Measurements from ENCODE around the gene WSCD1.

WSCD1 gene

DNA sequence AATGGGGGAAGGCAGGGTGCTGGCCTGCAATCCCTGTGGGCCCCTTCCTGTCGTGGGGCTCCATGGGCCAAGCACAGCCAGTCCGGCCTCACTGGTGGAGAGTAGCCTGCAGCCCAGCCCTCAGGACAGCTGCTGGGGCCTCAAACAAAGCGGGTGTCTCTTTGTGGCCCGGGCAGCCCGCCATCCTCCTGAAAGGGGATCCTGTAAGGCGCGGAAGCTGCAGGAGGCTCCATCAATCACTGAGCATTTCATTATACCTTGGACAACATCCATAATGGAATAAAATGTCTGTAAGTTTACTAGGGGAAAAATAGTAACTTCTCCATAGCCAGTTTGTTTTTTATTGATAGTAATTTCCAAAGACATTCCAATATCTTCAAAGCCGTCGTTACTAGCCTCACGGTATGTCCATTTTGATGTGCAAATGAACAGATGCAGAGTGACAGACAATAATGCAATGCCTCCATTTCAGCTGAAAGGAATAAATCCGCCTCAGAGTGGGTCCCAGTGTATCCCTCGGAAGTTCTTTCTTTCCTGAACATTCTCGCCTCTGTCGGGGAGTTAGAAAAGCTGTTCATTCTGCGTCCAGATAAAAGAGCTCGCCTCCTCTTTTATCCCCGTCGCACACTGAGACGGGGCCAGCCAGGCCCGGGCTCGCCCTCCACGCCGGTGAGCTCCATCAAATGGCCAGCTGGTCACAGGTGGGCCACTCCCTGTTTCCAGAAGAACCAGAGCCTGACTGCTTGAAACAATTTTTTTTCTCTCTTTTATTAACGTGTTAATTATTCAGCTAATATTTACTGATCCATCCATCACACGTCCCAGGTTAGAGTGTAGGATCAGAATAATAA lies 14.4 kb downstream of the WSCD1 start:
- no peak for DNase-seq (ENCODE audit: extremely low read depth in 1 of 2, low read depth in 1 of 2)

DNA sequence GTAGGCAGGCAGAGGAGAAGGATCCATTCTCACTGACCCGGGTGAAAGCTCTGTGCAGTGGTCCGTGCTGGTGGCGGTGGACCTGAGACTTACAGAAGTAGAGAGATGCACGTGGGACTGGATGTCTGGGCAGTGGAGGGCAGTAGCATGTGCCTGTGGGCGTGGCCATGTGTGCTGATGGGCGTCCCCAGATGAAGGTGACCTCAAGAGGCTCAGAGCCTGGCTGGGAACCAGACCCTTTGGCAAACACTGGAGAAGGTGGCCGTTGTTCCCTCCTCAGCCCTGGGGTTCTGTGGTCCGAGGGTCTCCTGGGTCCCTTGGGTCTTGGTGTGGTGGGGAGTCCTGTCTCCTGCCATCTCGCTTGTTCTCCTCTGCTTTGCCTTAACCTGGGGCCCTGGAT lies 15.6 kb downstream of the WSCD1 start:
- DNase-seq (ENCODE audit: extremely low read depth in 1 of 2, low read depth in 1 of 2): no peak

DNA sequence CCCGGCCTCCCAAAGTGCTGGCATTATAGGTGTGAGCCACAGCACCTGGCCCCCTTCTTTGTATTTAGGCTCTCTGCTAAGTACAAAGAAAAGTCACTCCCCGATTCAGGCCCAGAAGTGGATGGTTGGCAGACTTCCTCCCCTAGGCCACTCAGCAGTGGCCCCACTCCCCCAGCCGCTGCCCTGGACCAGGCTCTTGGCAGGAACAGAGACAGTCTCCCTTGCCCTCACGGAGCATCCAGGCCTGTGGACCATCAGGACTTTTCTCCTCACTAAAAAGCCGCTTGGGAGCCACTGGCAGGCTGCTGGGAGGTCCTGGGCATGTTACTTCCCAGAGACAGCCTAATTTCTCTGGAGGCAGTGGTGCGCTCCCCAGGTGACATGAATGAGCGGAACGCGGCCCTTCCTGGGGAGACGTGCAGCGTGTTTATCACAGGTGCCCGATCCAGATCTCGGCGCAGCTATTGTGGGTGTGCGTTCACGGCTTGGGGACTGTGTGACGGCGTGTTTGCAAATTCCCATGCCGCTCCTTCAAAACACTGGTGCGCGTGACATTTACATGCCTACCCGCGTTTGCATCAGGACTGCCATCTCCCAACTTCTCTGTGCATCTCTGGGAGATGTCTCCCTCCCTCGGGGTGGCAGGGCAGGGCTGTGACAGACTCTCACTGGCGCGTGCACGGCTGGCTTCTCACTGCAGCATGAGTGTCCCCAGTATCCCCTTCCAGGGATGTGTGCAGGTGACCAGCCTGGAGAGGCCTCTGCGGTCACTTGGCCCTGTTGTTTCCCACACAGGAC lies 16.6 kb downstream of the WSCD1 start:
- DNase-seq (ENCODE audit: extremely low read depth in 1 of 2, low read depth in 1 of 2): no peak

DNA sequence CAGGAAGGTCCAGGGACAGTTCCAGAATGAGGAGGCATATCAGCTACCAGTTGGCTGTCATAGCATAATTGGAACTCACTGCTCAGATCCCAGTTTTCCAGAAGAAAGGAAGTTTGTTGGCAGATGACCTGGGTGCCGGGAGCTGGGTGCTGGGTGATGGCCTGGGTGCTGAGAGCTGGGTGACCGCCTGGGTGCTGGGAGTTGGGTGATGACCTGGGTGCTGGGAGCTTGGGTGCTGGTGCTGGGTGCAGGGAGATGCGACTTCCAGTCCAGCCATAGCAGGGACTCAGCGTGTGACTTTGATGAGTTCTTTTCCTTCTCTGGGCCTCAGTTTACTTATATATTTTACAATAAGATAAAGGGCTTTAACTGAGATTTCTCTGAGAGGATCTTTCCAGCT lies 18.0 kb downstream of the WSCD1 start:
- no peak for DNase-seq (ENCODE audit: extremely low read depth in 1 of 2, low read depth in 1 of 2)

DNA sequence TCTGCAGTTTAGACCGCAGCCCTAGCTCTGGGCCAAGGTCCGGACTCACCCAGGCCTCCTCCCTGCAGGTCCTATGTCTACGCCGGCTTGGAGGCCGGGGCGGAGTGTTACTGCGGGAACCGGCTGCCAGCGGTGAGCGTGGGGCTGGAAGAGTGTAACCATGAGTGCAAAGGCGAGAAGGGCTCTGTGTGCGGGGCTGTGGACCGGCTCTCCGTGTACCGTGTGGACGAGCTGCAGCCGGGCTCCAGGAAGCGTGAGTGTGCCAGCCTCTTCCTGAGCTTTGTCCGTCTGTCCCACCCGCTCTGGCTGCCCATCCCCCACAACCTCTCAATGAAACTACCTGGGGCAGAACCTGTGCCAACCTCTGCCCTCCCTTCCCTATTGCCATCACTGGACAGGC lies 20.1 kb downstream of the WSCD1 start:
- DNase-seq (ENCODE audit: extremely low read depth in 1 of 2, low read depth in 1 of 2): no peak

DNA sequence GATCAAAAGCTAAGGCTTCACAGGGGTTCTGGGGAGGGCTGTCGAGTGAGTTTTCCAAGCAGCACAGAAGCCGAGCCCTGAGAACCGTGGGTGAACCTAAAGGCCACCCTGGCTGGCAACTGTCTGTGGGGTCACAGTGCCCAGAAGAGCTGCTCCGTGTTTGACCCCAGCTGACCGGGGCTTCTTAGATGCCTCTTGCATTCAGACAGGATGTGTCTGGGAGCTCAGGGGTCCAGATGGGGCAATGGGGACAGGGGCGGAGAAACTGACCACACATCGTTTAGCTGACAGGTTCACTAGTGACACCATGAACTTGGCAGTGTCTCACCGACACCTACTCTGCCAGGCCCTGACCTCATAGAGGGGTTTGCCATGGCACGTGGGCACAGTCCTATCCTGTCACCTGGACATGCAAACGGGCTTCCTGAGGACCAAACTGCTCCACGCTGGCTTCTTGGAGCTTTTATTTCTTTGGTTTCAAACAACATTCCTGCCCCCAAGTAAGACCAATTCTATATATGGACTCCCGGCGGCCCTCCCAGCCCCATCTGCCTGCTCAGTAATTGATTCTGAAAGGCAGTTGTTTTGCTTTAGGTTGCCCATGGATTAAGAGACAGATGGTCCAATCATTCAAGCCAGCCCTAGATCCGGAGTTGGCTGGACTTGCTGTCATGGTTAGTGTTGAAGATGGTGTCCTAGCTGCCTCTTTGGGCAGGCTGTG lies 22.2 kb downstream of the WSCD1 start:
- no peak for DNase-seq (ENCODE audit: extremely low read depth in 1 of 2, low read depth in 1 of 2)

DNA sequence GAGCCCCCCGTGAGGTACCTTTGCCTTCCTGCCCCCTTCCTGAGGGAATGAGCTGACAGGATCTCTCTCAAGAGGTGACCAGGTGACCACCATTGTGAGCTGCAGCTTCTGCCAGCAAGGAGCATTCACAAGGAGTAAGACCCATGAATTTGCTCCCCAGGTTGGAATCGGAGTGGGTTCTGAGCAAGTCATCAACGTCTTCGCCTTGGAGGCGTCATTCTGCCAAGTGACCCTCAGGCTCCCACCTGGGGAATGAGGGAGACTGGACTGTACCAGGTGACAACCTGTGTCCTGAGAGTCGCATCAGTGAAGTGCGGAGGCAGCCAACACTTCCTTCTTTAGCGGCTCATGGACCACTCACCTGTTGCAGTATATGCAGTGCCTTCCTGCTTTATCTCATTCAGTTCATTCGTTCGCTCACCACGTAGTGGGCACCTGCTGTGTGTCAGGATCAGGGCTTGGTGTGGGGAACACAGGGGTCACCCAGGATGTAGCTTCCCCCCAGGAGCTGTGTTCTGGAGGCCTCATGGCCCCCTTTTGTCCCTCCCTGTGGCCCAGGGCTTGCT lies 22.8 kb downstream of the WSCD1 start:
- no peak for DNase-seq (ENCODE audit: extremely low read depth in 1 of 2, low read depth in 1 of 2)

DNA sequence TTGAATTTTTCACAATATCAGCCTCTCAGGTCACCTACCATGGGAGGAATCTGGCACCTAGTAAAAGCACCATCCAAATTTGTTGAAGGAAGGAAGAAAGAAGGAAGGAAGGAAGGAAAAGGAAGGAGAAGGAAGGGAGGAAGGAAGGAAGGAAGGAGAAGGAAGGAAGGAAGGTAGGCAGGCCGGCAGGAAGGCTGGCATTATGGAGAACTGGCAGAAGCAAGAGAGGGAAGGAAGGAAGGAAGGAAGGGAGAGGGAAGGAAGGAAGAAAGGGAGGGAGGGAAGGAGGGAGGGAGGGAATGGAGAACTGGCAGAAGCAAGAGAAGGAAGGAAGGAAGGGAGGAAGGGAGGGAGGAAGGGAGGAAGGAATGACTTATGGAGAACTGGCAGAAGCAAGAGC lies 24.3 kb downstream of the WSCD1 start:
- DNase-seq (ENCODE audit: extremely low read depth in 1 of 2, low read depth in 1 of 2): no peak

DNA sequence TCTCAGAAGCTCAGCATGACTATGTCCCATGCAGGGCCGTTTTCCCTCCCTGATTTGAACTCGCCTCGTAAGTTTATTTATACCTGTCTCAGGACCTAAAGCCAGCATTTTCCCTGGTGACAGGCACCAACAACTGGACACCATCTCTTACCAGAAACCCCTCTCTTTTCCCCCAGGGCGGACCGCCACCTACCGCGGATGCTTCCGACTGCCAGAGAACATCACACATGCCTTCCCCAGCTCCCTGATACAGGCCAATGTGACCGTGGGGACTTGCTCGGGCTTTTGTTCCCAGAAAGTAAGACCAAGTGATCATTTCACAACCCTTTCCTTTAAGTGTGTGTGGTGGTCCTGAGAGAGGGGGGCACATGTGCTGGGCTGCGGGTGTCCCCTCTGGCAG lies 24.7 kb downstream of the WSCD1 start:
- no peak for DNase-seq (ENCODE audit: extremely low read depth in 1 of 2, low read depth in 1 of 2)

DNA sequence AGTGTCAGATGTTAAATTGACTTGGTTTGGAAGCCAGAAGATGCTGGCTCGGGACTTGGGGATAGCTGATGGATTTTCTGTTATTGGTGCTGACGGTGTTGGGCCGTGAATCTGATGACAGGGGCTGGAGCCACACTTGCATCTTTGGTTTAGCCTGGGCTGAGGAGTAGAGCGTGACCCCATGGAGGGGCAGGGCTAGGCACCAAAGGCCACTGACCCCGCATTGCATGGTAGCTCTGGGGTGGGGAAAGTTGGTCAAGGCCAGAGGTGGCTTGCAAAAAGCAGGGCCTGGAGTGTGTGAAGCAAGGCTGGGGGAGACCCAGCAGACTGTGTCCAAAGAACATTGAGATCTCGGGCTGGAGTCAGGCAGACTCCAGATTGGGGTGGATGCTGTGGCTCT lies 25.3 kb downstream of the WSCD1 start:
- no peak for DNase-seq (ENCODE audit: extremely low read depth in 1 of 2, low read depth in 1 of 2)

DNA sequence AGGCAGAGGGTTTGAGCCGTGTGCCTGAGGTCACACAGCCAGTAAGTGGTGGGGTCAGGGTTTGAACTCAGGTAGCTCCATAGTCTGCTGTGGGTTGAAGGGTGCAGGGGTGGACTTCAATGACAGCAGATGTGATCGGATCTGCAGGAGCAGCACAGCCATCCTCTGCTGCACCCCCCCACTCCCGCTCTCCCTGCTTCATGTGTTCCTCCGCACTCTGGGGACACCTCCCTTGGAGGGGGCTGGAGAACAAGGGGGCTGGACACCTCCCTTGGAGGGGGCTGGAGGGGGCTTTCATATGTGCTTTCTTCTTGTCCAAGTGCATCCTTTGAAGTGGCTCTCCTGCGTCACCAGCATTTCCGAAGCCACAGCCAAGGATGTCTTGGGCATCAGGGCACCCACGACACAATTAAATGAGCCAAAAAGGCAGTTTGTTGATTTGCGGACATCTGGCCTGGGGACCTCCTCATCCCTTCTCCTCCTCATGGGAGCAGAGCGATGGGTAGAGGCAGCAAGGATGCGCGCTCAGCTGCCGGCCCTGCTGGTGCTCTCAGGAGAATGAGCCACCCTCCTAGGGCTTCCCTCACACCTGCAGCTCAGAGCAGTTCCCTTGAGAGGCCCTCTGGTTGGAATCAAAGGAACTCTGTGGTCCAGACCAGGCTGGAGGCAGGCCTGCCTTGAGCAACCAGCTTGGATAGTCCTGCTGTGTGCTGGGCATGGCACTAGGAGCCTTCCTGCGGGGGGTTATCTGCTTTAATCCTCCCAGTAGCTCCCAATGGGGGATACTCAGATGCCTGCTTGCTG lies 26.2 kb downstream of the WSCD1 start:
- no peak for DNase-seq (ENCODE audit: extremely low read depth in 1 of 2, low read depth in 1 of 2)

DNA sequence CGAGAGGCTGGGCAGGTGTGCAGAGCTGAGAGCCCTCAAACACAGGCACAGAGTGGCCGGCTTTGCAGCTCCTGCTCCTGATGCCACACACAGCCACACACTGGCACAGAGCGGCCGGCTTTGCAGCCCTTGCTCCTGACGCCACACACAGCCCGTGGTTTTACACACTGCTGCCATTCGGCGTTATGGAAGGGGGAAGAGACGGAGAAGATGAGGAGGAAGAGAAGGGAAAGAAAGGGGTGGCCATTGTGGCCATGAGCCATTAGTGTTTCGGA lies 26.8 kb downstream of the WSCD1 start:
- no peak for DNase-seq (ENCODE audit: extremely low read depth in 1 of 2, low read depth in 1 of 2)

DNA sequence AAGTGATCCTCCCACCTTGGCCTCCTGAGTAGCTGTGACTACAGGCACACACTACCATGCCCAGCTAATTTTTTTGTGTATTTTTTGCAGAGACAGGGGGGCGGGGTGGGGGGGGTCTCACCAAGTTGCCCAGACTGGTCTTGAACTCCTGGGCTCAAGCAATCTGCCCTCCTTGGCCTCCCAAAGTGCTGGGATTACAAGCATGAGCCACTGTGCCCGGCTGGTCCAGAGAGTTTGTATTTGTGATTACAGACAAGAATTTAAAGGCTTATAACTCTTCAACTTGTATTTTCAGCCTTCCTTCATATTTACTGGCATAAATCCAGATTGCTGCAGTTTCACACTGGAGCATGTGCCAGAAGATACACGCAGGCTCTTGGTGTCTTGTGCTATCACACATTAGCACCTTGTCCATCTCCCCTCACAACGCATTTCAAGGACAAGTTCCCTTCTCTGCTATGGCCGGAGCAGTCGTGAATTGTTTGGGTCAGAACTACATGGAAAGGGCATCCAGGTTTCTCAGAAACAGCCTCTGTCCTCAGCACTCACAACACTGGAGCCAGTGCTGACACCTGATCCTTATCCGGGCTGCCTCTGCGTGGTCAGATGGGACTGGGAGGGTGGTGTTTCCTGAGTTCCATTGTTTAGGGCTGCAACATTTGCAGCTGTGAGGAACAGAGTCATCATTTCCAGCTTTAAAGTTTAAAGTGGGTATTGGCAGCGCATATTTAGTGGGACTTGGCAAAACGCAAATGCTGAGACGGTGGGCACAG lies 28.1 kb downstream of the WSCD1 start:
- DNase-seq (ENCODE audit: extremely low read depth in 1 of 2, low read depth in 1 of 2): no peak

DNA sequence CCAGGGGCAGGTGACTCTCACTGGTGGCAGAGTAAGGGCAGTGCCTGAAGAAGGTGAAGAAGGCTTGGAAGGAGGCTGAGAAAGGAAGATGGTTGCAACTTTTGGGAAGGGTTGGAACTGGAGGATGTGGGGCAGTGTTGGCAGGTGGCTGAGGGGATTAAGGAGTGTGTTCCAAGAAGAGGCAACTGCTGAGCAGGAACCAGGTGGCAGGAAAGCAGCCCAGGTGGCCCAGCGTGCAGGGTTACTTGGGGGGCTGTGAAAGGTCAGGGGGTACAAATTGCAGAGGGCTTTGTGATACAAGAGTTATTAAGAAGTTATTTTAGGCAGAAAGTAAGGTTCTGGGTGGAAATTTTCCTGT lies 28.6 kb downstream of the WSCD1 start:
- no peak for DNase-seq (ENCODE audit: extremely low read depth in 1 of 2, low read depth in 1 of 2)

DNA sequence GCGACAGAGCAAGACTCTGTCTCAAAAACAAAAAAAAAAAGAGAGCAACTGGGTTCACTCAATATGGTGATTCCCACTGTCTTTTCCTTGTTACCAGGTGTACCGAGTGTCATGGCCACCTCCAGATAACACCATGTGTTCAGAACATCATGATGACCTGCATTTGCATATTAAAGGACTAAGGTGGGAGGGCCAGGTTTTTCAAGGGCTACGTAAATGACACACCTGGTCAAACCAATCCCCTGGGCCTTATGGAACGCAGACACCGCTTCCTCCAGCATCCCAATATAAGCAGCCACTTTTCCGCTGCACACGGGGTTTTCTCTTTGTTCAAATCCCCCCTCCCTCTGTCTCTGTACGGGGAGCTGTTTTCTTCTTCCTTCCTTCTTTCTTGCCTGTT lies 29.3 kb downstream of the WSCD1 start:
- no peak for DNase-seq (ENCODE audit: extremely low read depth in 1 of 2, low read depth in 1 of 2)

DNA sequence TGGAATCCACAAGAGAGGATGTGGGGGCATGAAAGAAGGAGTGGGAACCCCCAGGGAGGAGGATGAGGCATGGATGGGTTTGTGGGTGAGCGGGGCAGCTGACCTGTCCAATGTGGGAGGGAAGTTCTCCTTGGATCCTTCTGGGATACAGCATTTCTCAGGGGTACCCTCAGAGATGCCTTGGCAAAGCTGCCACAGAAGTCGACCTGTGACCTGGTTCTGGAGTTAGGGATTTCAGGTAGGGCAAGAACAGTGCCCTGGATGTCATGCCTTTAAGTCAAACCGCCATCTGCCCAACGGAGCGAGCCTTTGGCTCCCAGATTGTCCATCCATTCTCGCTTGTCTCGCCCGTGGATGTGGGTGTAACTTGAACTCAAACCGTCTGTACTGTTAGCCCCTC lies 30.0 kb downstream of the WSCD1 start:
- DNase-seq (ENCODE audit: extremely low read depth in 1 of 2, low read depth in 1 of 2): no peak

DNA sequence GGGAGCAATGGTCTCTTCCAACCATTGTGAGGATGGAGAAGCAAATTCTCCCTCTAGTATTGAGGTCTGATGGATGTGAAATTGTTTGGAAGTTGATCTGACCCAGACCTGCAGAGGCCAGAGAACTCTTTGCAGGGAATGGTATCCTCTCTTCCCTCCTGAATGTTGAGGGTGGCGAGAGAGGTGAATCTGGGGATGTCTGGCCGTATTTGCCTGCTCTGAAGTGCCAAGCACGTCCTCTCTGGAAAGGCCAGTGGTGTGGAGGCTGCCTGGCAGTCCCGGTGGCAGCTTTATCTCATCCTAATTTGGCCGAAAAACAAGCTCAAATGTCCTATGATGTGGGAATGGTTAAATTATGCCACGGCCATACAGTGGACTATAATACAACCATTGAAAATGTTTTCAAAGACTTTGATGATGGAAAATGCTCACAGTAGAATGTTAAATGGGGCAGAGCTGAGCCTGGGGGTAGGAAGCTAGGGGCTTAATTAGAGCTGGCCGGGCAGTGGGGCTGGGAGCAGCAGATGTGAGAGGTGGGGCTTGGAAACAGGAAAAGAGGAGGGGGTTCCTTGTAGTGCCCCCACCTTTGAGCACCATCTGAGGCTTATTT lies 30.8 kb downstream of the WSCD1 start:
- DNase-seq (ENCODE audit: extremely low read depth in 1 of 2, low read depth in 1 of 2): no peak

DNA sequence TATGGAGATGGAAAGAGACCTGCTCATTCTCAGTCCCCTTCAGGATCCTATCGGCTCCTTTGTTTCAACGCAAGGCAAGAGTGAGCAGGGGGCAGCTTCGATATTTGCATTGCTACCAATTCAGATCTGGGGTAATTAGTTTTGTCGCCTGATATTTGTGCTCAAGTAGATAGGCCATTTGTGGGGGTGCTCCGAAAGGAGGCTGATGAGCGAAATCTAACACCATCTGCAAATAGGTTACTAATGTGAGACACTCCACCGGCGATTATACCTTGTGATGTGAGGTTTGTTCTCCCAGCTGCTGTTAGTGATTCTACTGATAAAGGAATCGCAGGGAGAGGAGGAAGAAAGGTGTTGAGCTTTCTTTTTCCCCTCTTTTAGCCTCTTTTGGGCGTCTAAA lies 31.5 kb downstream of the WSCD1 start:
- no peak for DNase-seq (ENCODE audit: extremely low read depth in 1 of 2, low read depth in 1 of 2)

DNA sequence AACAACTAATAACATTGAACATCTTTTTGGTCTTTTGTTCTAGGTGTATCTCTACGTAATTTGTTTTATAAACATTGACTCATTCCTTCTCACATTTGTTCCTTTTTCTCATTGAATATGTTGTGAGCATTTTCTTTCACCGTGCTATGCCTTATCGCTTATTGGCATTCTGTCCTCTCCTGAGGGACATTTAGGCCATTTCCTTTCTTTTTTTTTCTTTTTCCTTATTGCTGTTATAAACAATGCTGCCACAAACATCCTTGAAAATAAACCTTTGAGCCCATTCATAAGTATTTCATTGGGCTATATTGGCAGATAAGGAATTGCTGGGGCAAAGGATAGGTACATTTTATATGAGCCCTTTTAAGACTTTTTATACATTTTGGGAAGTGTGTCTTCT lies 32.4 kb downstream of the WSCD1 start:
- DNase-seq (ENCODE audit: extremely low read depth in 1 of 2, low read depth in 1 of 2): no peak
